IPS-18c (cell line): ENCODE measurements around the gene GIT1.
"Not testable (repeated sequence)": the region's sequence is repeated elsewhere in the genome, so short reads cannot be mapped to it uniquely, and the experiment has no call there.

ENCODE experiments used
- H3K4me3 ChIP-seq: 2 replicates; pipeline ENCODE4 v1.7.0; 2013; ENCODE audit warnings: low read depth, mild to moderate bottlenecking, low read length, moderate library complexity; ENCODE audit not compliant: insufficient read depth
- H3K9me3 ChIP-seq: one replicate; pipeline ENCODE4 v1.6.1; 2013; ENCODE audit warnings: mild to moderate bottlenecking, low read length, moderate library complexity; ENCODE audit not compliant: control insufficient read depth, insufficient read depth

The GIT1 gene

DNA sequence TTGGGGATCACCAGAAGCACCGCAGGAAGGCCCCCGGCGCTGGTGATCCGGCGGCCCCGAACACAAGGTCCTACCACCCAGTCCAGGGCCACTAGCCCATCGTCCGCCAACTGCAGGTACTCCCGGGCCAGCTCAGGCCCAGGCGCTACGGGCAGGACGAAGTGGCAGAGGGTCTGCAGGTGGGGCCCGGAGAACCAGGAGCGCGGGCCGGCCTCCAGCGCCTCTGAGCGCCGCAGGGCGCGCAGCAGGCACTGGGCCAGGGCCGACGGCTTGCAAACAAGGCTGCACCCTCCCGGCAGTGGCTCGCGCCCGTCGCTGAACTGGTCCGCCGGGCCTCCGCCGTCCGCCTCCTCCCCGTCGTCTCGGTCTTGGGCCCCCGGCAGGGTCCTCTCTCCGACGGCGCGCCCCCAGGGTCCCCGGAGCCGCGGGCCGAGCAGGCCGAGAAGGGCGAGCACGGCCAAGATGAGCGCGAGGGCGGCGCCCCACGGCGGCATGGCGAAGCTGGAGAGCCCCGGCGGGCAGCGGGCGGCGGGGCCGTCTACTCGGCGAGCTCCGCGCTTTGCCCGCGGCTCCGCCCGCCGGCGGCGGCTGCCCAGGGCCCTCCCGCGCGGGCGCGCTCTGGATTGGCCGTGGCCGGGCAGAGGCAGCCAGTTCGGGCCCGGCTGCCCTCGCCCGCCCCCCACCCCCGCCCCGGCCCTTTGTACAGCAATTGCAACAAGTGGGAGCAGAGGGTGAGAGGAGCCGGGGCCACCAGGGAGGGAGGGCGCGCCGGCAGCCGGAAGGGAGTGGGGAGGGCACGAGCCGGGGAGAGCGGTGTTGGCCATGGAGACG, 22.8 kb downstream of the GIT1 start, which contains the start of gene ABHD15:
ABHD15 (minus strand) TSS at position 565 of the 831 bp plus-strand sequence; CDS start at position 494, 71 bp downstream.
- Histone ChIP-seq H3K9me3 (peaks cover 2% of the 10 kb centered on the region), H3K4me3 (peak within 1 kb of the TSS; percentile 80)

DNA sequence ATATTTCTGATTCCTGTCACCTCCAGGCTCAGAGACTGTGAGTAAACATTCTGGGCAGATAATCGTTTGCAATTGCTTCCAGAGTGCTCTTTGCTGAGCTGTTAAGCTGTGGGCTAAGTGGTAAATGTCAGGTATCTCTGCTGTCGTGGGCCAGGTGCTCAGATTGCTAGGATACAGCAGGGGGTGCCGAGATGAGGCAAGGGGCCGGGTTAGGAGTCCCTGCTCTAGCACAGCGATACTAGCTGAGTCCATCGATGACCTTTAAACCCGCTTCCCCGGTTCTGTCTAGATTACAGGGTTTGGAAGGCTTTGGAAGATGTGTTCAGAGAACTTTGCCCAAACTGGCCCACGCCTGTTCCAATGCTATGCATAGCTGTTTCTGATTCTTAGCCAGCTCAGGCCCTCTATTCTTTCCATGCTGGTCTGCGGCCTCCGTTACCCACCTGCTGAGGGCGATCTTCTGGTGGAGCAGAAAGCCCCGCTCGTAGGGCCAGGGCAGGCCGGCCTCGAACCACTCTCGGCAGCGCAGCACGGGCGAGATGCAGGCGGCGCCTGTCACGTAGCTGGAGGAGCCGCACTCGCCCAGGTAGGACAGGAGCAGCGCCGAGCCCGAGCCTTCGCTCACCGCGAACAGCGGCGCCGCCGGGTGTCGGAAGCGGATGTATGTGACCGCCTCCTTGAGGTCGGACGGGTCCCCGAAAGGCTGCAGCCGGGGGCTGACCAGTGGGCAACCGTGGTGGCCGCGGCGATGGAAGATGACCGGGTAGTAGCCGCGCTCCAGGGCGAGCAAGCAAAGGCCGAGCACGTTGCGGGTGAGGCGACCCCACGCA, 23.6 kb downstream of the GIT1 start:
- peak overlapping the region; percentile 60 for H3K4me3 ChIP-seq
- peaks cover 2% of the 10 kb centered on the region for H3K9me3 ChIP-seq

DNA sequence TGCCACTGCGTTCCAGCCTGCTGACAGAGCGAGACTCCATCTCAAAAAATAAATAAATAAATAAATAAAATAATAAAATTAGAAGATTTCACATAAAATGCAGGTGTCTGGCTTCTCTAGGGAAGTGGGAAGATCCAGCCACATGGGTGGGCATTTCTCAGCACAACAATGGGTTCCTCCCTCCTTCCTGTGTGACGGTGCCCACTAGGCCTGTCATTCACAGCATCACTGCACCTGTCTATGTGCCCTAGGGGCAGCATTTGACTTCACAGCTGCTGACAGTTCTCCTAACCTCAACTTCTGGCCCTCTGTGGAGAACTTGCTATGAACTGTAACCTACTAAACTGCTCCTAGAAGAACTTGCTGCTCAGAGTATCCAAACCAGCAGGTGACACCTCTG, 25.6 kb downstream of the GIT1 start:
- Histone ChIP-seq H3K4me3 (no peak overlapping the region), H3K9me3 (peaks cover 2% of the 10 kb centered on the region)

DNA sequence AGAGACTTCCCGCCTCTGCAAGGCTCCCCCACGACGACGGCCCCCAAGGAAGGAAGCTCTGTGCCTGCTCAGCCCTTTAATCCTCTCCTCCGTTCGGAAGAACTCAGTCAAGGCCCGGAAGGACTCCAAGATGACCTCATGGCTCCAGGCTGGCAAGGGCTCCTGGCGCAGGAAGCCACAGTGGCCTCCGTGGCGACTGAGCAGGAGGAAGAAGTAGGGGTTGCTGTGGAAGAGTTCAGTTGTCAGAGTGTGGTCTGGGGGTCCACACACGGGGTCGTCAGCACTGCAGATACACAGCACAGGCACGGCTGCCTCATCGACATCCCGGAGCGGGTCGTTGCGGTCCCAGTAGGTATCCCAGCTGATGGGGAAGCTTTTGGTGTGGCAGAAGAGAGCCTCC, 26.8 kb downstream of the GIT1 start:
- Histone ChIP-seq H3K4me3 (no peak overlapping the region), H3K9me3 (no peaks in the 10 kb centered on the region)

DNA sequence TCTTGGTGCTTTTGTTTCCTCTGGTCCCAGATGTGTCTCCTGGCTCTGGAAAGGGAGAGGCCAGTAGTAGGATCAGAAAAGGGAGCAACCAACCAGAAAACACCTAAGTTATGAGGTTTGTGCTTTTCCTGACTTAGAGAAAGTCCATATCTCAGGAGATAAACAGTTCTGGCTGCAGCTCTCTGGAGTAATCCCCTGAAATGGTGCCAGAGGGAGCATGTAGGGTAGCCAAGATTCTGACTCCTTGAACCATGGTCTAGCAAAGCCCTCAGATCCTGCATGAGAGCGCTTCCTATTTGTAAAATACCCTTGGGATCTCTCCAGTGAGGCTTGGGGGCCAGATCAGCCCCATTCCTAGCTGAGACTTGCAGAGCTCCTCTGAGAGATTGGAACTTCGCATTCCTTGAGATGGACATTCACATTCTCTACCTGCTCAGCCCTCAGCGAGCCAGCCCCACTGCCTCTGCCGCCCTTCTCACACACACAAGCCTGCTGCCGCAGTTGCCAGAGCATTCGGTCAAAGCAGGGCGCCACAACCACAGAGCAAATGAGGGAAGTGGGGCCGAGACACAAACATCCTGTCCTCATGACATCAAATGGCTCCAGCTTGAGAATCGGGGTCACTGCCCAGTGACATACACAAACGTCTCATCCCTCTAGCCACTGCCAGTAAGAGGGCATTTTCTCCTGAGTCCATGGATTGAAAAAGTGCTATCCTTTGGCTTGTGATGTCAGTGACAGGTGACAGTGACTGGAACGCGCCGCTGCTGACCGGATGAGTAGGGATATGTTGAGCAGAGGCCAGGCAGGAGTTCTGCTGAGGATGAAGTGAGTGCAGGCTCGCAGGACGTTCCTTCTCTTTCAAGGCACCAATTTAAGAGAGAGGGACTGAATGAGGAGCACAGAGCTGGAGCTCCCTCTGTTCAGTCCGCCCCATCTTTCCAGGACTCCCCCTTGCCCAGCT, 27.6 kb downstream of the GIT1 start:
- Histone ChIP-seq H3K9me3 (no peaks in the 10 kb centered on the region), H3K4me3 (no peak overlapping the region)

DNA sequence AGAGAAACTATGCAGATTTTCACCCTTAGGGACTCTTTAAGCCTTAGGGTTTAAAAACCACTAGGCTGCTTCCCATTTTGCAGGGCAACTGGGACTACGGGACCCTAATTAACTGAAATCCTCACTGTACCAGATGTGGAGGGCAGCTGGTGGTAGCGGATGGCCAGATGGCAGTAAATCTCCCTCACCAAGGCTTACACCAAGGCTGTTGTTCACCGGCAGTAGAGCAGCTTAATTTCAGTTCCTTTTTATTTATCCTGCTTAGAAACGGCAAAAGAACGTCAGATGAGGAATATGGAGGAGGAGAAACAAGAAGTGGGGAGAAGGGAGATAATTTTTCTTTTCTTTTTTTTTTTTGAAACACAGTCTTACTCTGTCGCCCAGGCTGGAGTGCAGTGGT, 29.1 kb downstream of the GIT1 start:
- H3K9me3 ChIP-seq, result no peaks in the 10 kb centered on the region
- H3K4me3 ChIP-seq, result no peak overlapping the region

DNA sequence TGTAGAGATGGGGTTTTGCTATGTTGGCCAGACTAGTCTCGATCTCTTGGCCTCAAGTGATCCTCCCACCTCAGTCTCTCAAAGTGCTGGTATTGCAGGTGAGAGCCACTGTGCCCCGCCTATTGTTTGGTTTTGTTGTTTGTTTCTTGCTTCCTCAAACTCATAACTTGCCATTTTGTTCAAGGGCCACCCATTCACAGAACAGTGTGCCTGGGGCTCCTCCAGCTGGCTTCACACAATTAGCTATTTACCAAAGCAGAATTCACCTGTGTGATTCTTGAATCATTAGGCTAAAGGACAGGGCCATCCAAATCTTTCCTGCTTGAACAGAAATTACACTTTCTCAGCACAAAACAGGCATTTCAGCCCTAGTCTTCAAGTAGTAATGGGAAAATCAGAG, 29.8 kb downstream of the GIT1 start:
- Histone ChIP-seq H3K9me3 (no peaks in the 10 kb centered on the region), H3K4me3 (no peak overlapping the region)

DNA sequence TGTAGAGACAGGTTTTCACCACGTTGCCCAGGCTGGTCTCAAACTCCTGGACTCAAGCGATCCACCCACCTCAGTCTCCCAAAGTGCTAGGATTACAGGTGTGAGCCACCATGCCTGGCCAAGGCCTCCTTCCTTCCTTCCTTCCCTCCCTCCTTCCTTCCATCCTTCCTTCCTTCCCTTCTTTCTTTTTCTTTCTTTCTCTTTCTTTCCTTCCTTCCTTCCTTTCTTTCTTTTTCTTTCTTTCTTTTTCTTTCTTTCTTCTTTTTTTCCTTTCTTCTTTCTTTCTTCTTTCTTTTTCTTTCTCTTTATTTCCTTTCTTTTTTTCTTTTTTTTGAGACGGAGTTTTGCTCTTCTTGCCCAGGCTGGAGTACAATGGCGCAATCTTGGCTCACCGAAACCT, 31.3 kb downstream of the GIT1 start:
- H3K9me3 ChIP-seq, H3K4me3 ChIP-seq: not testable (repeated sequence)

DNA sequence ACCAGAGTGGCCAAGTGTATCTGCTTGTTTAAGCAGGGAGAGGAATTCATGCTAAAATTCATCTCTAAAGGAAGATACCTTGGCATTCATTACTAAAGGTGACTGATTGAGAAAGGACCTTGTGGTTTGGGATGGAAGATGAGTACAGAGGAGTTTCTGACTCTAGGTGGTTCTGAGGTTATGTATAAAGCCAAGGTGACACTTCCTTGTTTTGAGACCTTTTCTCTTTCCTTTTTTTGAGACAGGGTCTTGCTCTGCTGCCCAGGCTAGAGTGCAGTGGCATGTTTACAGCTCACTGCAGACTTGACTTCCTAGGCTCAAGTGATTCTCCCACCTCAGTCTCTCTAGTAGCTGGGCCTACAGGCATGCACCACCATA, 31.7 kb downstream of the GIT1 start:
- Histone ChIP-seq H3K4me3 (no peak overlapping the region), H3K9me3 (peaks cover 2% of the 10 kb centered on the region)

DNA sequence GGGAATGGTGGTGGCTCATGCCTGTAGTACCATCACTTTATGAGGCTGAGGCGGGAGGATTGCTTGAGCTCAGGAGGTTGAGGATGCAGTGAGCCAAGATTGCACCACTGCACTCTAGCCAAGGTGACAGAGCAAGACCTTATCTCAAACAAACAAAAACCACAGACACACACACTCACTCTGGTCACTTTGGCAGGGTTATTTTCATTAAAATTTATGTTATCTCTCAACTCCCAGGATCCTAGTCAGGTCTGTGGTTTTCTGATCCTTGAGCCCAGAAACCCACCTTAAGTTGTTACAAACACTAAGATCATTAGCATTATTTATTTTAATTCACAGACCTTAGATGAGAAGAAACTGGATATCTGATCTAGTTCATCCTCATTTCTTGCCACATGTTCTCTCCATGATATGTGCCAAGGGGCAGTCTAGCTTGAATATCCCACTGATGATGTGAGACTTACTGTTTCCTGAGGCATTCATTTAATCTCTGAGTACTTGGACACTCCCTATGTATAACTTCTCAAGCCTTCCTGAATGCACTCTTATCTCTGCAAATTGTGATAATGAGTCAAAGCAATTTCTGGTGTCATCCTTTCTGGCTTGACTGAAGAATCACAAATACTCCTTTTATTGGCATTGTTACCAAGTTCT, 32.2 kb downstream of the GIT1 start:
- Histone ChIP-seq H3K9me3 (peaks cover 2% of the 10 kb centered on the region), H3K4me3 (no peak overlapping the region)

DNA sequence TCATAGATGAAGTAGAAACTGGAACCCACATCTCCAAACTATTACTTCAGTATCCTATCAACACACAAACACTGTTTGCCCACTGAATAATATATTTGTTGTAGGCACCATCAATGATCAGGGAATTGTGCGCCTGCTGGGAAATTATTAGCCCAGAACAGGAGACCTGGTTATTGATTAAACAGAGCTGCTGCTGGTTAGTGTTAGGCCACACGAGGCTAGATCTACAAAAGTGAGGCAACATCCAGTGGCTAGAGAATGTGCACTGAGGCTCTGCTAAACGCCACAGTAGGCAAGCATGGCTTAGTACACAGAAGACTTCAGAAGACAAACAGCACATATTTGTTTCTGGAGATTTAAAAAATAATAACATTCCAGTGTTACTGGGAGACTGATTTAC, 33.6 kb downstream of the GIT1 start:
- no peak overlapping the region for H3K4me3 ChIP-seq
- peaks cover 2% of the 10 kb centered on the region for H3K9me3 ChIP-seq

DNA sequence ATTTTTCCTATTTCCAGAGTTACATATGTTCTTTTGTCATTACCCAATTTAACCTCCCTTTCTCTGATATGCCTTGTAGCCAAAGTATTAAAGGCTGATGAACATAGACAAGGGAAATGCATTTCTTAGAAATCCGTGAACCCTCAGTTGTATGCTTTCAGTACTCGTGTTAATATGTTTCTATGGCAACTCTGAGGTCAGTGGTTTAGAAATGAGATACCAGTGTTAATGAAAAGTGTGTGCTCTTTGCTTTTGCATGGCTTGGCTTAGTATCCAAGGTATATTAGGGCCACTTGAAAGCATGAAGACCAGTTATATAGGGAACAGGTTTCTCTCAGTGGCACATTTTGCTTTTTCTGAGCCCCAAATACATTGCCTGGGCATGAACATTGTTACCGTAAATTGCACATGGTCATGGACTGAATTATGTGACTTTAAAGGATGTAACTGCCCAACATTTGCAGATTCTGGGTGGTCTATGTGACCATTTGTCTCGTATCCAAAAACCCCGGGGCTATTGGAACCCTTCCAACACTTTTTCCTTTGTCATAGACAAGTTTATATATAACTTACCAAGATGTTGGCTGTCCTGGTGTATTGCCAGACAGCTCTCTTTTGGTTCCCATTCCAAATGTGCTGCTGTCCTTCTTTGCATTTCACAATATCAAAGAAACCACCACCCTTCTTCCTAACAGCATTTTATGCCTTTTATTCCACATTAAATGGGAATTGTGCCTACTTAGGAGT, 40.1 kb downstream of the GIT1 start:
- no peak overlapping the region for H3K4me3 ChIP-seq
- H3K9me3 ChIP-seq, result peaks cover 2% of the 10 kb centered on the region

DNA sequence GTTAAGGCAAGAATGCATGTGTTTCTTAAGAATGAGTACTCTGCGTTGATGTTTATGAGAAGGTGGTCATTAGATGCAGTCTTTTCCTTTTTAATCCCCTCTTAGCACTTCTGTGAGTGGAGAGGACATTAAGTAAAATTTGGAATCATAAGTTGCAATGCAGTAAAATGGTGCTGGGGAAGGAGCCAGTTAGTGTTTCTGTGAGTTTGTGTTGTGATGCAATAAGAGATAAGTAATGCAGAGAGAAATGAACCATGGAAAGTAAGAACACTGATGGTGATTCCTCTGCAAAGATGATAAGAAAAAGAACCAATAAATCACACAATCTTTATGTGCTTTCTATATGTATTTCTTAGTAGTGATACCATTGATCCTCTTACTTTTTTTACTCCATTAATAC, 42.6 kb downstream of the GIT1 start:
- H3K9me3 ChIP-seq, result no peaks in the 10 kb centered on the region

DNA sequence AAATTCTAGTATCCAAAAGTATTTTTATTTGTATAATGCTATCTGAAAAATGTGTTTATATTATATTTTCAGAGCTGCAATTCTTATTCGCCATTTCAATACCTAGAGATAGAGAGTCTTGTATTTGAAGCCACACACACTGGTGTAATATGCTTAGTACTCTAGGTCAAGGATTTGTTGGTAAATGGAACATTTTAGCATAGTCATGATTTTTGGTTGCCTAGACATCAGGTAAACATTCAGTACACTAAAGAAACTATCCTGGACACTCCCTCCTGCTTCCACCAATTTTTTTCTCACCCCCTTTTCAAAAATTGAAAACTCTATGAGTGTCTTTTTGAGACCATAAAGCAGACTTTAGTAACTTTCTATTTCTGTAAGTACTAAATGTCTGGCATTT, 43.4 kb downstream of the GIT1 start:
- no peak overlapping the region for H3K4me3 ChIP-seq
- no peaks in the 10 kb centered on the region for H3K9me3 ChIP-seq

More for the DNA sequence above, 42.6 kb downstream of the GIT1 start:
- no peak overlapping the region for H3K4me3 ChIP-seq

DNA sequence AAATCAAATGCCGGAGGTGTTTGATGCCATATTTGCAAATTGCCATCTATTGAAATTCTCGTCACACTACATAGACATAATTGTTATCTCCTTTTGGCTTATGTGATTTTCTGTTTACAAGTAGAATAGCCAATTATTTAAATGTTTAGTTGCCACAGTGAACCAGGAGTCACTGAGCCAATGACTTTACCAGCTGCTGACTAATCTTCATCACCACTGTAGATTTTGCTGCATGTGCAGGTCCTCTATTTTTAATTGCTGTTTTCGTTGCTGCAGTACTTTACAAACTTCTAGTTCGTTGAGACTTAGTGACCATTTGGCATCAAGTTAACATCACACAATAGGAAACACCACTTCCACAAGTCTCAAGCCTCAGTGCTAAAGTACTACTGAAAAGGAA, 45.4 kb downstream of the GIT1 start:
- H3K9me3 ChIP-seq, result no peaks in the 10 kb centered on the region

DNA sequence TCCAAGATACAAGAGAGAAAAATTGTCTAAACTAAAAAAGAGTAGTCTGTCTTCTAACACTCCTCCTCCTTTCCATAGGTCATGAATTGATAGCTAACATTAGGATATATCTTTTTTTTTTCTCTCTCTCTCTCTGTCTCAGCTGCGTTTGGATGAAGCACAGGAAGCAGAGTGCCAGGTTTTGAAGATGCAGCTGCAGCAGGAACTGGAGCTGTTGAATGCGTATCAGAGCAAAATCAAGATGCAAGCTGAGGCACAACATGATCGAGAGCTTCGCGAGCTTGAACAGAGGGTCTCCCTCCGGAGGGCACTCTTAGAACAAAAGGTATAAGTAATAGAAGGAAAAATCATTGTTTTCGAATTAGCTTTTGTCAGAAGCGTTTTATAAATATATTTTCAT, 55.5 kb downstream of the GIT1 start:
- H3K4me3 ChIP-seq, result no peak overlapping the region
- no peaks in the 10 kb centered on the region for H3K9me3 ChIP-seq

More for the DNA sequence above, 45.4 kb downstream of the GIT1 start:
- H3K4me3 ChIP-seq, result no peak overlapping the region
